CD4-positive, alpha-beta T cell treated with Interleukin-12 subunit alpha and Interleukin-12 subunit beta, for 1 hour (primary cell): ENCODE data around the gene TMEM100.
A peak's percentile ranks its signal among the peaks of the same experiment; 100 is the strongest.

Experiments used
- DNase-seq: peaks from one replicate; pipeline ENCODE4 v3.0.0-alpha.2; 2020

TMEM100 gene

DNA sequence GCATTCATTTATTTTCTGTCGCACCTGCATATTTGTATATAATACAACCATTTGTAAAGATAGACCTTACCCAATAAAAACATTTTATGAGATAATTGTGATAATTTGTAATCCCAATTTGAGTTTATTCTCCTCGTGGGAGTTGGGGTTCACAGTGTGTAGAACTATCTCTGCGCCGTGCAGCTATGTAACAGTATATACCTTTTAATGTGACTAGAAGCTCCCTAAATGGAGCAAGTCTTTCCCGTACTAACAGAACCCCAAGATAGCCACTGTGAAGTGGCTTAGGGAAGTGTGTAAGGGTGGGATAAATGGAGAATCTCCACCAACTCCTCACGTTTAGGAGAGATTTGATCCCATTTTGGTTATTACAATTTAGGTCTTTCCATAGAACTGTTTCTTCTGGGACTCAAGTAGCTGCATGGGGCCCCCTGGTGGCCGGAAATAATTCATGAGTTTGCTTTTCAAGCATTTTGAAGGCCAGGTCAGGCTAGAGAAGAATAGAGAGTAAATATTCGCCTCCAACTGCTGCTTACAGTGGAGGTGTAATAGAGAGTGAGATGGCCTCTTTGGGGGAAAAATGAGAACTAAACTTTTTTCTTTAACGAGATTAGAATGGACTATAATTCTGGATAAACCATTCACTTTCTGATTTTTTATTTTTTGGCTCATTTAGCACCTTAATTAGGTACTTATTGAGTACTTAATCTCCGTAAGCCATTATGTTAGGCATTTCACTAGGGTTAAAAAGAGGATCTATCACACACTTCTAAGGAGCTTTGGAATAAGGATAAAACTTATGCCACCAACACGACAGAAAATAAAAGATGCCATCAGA, 4.5 kb downstream of the TMEM100 start:
- peak; percentile 48 for DNase-seq

DNA sequence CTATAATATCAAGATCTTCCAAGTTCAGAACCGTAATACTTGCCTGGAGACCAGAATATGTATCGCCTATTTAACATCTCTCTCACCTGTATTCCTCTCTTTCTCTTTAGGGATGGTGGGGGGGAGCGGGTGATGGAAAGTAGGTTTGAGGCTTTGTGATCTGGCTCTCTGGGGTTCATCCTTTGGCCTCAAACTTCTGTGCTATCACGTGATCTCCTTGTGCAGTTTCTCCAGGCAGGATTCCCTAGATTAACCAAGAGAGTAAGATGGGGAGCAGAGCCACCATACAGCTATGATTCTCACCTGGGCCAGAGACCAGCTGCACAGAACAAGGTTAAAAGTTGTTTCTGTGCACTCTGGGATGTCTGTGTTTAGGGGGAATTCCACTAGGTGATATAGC, 5.2 kb downstream of the TMEM100 start:
- no peak for DNase-seq

DNA sequence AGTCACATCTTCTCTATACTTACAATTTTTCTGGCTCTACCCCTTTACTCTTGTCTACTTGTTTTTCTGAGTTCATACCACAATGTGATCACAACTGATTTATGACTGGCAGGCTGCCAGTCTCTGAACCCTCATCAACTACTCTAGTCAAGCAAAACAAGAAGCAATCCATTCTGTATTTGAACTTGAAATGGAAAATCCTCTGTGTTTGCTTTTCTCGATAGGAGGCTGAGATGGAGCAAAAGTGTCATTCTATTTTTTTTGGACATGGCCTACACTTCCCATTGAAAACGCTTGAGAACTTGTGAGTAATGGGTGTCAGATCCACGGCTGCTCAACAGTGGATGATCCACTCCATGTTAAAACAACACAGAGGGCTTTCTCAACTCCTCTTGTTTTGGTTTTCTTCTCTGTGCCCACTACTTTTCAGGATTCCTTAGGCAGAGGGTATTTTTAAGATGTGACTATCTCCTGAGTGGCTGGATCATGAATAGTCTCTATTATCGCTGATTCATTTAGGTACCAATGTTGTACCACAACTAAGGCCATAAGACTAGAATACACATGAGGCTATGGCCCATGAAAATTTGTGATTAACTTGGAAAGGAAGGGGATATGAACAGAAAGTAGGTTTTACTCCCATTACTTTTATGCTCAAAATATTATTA, 11.7 kb downstream of the TMEM100 start:
- no peak for DNase-seq

DNA sequence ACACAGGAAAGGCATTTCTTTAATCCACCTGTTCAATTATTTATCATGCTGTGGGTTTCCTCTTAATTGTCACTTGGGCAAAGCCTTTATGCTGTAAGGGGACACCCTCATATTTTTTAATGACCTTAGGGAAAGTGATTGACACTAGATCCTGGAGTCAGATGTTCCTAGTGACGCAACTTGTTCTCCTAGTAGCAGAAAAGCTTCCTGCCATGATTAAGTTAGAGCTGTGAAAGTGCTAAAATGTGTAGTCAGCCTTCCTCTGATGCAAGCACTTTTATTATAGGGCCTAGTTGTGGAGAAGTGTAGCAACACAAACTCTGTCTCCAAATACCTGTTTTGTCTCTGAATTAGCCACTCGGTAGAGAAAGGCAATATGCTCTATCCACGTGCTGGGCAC, 12.3 kb downstream of the TMEM100 start:
- DNase-seq, result no peak

DNA sequence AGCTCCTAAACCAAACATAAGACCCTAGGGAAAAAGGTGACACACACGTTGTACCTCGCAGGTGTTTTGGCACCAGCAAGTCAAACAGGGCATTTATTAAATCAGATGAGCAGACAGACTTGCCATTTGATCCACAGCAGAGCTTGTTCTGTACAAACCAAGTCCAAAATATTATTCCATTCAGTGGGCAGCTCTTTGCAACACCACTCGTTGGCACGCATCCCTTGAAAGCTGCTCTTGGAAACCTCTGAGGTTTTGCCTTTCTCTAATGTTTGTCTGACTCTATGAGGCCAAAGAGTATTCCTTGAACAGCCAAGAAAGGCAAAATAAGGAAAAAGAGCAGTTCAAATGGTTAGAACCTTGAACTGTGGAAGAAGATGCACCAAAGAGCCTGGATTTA, 12.7 kb downstream of the TMEM100 start:
- DNase-seq, result no peak

DNA sequence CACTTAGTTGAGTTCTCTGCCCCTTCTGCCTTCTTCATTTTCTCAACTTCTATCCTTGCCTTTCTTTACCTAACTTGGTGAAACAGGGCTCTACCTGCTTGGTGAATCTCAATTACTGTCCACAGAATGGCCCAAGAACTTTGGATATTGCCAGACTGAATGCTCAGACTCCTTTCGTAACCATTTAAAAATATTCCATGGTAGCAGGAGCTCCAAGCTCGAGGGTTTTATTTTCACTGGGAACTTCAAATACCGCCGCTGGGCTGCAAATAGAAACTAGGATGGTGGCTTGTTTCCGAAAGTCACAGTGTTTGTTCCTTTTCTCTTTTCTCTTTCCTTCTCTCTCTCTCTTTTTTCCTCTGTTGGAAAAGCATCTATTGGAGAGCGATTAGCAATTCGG, 13.2 kb downstream of the TMEM100 start:
- DNase-seq, result no peak

DNA sequence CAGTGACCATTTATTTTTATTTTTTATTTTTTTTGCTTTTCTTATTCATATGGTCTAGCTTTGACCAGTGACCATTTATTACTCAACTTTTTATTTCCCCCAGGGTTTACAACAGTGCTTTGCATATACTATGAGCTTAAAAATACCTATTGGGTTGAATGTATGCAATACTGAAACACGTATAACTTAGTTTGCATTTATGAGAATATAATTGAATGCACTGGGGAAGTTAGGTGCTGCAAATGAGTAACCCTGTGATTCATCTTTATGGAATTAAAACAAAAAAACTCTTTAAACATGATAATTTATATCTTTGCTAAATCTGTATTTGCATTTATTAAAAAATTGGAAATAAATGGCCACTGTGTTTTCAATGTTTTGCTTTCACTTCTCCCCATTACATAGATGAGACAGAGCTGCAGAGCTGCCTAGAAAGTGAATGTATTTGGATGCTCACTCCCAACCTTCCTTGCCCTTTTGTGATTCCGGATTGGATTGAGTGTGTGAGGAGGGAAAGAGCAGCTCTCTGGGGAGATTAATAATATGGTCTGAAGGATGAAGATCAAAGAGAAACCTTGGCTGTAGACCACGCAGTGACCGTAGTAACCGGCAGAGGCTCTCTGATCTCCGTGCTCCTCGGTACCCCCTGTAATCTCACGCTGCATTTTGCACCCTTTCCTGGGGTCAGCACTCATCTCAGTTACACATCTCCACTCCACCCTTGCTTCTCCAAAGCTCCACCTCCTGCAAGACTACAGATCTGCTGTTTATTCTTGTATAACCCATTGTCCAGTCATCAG, 14.3 kb downstream of the TMEM100 start:
- no peak for DNase-seq

DNA sequence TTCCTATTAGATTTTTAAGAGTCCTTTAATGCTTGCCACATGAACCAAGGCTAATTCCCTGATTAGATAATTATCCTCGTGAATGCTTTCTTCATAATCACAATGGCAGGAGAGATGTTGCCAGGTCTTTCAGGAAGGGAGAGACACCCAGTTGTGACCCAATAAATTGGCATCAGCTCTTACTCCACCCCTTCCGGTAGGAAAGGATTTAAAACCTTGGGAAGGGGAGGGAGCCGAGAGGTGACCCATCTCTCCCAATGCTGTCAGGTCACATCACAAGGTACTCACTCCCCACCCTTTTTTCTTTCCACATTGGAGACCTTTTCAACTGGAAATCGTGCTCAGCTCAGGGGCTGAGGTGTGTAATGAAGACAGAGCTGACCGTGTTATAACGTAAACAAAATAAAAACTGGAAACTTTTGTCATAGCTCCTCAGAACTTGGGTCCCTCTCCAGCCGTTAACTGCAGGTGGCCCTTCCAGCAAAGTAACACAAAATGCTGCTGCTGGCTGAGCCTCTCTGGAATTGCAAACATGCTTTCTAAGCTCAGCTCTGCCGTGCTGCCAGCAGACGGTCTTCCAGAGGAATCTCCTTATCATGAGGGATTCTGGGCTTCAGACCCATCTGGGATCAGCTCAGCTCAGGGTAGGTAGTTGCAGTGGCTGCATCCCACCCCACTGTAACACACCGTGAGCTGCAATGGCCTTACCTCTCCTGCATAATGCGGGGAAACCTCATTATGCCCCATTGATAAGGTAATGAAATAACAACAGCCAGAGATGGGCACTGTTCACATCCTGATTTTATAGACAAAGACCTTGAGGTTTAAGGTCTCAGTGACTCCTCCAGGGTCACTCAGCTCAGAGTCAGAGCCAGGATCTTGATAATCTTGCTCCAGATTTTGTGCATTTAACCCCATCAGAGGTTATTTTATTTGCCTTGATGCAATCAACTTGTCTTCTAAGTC, 15.6 kb downstream of the TMEM100 start:
- DNase-seq, result no peak

DNA sequence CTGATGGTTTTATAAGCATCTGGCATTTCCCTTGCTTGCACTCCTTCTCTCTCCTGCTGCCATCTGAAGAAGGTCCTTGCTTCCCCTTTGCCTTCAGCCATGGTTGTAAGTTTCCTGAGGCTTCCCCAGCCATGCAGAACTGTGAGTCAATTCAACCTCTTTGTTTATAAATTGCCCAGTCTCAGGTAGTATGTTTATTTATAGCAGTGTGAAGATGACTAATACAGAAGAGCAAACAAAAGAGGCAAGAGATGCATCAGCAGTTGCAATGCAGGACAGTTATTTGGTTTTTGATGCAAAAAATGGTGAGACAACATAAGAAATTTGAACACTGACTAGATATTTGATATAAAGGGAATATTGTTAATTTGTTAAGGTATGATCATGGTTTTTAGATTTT, 16.8 kb downstream of the TMEM100 start:
- no peak for DNase-seq

DNA sequence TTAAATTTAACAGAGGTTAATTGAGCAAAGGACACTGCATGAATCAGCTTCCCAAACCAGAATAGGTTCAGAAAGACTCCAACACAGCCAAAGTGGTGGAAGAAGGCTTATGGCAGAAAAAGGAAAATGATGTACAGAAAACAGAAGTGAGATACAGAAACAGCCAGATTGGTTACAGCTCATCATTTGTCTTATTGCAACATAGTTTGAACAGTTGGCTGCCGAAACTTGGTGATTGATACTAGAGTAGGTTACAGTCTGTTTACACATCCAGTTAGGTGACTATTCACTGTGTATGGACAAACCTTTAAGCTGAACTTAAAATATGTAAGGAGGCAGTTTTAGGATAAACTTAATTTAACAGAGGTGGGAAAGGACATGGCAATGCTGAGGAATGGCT, 18.3 kb downstream of the TMEM100 start:
- no peak for DNase-seq

DNA sequence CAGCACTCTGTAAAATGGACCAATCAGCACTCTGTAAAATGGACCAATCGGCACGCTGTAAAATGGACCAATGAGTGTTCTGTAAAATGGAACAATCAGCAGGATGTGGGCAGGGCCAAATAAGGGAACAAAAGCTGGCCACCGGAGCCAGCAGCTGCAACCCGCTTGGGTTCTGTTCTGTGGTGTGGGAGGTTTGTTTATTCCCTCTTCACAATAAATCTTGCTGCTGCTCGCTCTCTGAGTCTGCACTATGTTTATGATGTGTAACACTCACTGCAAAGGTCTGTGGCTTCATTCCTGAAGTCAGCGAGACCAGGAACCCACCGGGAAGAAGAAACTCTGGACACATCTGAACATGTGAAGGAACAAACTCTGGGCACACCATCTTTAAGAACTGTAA, 20.5 kb downstream of the TMEM100 start:
- no peak for DNase-seq

DNA sequence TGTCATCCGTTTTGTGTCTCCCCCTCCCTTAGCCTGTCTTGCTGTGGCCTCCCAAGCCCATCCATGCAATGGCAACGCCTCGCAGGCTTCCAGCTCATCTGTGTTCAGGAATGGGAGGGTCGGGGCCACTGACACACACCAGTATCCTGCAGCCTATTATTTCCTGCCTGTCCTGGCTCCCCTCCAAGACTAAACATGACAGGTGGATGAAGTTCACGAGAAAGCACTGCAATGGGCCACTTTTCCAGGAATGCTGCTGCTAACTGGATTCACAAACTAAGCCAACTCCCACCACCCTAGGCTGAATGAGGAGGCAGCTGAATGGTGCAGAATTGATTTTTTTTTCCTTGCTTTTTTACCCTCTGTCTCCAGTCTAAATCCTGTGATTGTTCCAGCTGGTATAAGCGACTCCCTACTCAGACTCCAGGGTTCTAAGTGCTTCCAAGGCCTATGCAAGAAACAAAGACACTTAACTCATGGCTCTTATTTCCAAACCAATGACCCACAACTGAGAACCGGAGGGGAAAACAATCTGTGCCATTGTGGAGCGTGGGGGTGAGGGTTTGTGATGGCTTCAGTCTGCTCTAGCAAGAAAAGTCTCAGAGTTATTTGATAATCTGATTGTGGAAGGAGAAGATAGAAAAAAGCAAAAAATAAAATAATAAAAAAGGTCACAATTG, 23.3 kb downstream of the TMEM100 start:
- no peak for DNase-seq

DNA sequence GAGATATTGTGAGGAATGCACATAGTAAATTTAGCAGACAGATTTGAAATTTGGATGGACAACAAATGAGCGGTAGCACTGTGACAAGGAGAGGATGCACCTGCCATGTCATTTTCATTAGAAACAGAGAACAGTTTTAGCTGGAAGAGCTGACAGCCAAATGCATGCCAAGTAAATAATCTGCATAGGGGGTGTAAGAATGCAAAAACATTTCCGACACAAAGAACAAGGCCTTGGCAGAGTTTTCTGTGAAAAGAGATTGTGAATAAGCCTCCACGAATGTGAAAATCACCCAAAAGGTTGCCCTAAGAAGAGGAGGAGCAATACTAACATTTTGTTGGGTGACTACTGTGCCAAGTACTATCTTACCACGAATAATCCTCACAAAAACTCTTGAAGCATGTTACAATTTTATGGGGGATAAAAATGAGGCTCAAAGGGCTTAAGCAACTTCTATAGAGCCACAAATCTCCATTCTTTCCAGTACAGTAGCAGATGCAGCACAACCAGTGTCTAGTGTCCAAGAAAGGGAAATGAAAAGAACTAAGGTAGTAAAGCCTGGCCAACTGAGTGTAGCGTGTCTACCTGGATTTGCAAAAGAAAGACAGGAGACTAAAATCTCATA, 28.3 kb downstream of the TMEM100 start:
- no peak for DNase-seq

DNA sequence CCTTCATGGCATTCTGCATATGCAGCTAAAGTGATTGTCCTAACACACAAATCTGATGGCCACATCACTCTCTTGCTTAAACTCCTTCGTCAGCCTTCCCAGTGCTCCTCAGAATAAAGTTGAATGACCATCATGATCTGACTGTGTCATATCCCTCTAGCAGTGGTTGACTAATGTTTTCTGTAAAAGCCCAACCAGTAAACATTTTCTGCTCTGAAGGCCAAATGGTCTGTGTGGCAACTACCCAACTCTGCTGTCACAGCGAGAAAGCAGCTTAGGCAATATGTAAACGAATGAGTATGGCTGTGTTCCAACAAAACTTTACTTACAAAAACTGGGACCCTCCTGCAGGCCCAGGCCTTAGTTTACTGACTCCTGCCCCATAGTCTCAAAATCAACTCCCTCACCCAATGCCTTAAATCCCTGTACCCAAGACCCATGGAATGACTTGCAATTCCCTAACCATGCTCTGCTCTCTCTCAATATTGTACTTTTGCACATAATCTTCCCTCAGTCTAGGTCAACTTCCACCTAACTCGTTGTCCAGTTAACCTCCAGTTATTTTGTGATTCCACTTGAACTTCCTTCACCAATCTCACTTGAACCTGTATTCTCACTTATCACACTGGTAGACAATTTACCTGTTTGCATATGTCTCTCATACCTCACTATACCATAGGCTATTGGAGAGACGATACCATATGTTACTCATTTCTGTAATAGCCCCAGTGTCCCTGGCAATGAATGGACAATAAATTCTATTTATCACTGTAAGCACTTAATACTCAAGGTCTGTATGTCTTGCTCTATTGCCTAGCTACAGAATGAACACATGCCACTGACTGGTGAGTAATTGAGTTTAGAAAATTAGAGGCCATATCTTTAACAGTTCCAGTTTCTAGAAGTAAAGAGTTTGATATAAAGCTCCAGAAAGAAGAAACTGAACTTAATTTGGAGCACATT, 29.1 kb downstream of the TMEM100 start:
- DNase-seq, result no peak

DNA sequence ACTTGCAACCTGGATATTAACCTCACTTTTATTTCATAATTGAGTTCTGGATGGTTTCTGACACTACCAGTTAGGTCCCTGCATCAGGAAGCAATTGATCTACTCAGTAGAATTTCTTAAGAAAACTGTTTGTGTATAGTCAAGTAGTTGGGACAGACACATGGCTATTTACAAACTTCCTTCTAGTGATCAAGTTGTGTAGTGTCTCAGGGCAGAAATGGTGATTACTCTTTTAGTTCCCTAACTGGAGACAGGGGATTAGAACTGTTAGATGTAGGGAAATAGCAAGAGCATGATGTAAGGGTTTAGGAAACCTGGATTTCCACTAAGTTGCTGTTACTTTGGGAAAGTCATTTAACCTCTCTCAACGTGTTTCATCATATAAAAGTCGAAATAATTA, 30.4 kb downstream of the TMEM100 start:
- DNase-seq, result no peak

DNA sequence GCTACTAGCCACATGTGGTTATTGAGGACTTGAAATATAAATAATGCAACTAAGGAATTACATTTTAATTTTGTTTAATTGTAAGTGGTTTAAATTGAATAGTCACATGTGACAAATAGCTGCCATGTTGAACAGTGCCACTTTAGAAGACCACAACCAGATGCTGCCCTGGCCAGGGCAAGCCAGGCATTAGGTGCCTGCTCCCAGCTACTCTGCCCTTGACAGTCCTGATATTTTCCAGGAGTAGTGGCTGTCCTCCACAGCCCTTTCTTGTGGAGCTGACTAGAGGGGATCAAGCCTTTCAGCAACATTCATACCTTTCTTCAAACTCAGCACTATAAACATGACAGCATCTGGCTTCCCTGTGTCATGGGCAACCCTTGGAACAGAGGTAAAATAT, 31.0 kb downstream of the TMEM100 start:
- DNase-seq, result no peak

DNA sequence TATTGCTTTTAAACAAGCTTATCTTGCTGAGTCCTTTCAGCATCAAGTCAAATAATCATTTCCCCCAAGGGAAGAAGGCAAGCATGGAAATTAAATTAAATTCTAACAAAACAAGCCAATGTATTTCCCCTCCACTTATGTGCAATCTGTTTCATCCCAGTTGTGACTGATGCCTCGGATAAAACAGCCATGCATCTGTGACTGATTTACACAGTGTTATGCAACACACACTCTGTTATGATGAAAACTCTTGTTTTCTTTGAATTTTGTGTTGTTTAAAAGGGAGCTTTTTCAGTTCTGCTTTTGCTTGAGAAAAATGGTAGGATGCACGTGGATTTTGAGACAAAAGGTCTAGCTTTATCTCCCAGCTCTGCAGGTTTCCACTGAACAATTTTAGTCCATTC, 32.6 kb downstream of the TMEM100 start:
- DNase-seq, result no peak

DNA sequence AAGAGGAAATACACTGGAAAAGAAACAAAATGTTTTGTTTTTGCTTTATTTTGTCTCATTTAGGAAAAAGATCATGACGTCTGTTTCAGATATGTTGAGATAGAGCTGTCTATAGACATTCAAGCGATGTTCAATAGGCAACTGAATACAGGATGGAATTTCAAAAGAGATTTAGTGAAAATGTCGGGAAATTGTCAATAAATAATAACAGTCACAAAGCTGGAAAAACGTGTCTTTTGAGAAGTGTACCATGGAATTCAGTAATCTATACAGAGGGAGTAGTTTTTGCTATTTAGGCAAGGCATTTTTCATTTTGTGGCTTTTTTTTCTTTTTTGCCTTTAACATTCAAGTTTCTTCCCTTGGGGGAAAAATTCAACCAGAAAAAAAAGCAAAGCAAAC, 33.0 kb downstream of the TMEM100 start:
- DNase-seq, result no peak

DNA sequence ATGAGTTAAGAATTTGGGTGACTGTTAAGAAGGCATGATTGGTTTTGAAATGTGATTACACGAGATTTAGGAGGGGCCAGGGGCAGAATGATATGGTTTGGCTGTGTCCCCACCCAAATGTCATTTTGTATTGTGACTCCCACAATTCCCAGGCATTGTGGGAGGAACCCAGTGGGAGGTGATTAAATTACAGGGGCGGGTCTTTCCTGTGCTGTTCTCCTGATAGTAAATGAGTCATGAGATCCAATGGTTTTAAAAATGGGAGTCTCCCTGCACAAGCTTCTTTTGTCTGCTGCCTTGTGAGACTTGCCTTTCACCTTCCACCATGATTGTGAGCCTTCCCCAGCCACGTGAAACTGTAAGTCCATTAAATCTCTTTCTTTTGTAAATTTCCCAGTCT, 34.6 kb downstream of the TMEM100 start:
- no peak for DNase-seq

DNA sequence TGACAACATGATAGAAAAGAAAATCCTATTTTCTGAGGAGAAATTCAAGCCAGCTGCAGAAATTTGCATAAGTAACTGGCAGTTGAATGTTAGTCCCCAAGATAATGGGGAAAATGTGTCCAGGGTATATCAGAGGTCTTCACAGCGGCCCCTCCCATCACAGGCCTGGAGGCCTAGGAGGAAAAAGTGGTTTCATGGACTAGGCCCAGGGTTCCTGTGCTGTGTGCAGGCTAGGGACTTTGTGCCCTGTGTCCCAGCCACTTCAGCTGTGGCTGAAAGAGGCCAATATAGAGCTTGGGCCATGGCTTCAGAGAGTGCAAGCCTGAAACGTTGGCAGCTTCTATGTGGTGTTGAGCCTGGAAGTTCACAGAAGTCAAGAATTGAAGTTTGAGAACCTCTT, 35.6 kb downstream of the TMEM100 start:
- no peak for DNase-seq
